CD1c-positive myeloid dendritic cell (primary cell): ENCODE measurements around the gene SF1.
"Not testable (repeated sequence)": the region's sequence is repeated elsewhere in the genome, so short reads cannot be mapped to it uniquely, and the experiment has no call there.

Experiments
- DNase-seq: peaks from one replicate; pipeline ENCODE4 v3.0.0-alpha.2; 2016; ENCODE audit errors: extremely low spot score

The SF1 gene, protein sequence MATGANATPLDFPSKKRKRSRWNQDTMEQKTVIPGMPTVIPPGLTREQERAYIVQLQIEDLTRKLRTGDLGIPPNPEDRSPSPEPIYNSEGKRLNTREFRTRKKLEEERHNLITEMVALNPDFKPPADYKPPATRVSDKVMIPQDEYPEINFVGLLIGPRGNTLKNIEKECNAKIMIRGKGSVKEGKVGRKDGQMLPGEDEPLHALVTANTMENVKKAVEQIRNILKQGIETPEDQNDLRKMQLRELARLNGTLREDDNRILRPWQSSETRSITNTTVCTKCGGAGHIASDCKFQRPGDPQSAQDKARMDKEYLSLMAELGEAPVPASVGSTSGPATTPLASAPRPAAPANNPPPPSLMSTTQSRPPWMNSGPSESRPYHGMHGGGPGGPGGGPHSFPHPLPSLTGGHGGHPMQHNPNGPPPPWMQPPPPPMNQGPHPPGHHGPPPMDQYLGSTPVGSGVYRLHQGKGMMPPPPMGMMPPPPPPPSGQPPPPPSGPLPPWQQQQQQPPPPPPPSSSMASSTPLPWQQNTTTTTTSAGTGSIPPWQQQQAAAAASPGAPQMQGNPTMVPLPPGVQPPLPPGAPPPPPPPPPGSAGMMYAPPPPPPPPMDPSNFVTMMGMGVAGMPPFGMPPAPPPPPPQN

DNA sequence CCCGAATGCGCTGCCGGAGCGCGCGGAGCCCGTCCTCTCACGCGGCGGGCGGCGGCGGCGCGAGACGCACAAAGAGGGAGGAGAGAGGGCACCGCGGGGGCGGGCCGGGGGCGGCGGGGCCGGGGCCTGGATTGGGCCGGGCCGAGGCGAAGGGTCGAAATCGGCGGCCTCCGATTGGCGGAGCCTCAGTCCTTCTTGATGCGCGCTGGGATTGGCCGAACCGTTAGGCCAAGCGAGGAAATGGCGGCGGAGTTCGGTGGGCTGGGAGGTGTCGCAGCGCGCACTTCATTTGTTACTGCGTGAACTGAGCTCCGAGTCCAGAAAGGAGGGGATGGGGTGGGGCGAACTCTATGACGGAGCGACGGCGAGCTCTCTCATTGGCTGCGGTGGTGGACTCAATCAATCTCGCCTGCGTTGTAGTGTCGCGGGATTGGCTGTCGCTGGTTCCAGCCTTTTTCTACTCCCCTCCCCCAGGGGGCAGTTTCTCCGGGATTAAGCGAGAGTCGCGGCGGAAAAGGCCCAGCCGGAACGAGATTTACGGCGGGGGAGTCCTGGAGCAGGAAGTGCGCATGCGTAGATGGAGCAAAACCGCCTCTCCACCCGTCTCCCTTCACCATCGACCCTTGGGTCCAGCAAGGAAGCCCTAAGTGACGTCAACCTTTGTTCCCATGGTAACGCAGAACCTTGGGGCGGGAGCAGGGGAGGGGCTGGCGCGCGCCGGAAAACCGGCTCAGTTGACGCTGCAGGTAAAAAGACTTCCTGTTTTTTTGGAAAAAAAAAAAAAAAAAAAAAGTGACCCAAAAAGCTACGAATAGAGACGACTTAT, at the start of gene SF1:
Gene SF1 (minus strand): TSS at position 70 of the 826 bp plus-strand sequence. CDS start 150 bp downstream, outside the sequence.
- peak; percentile 100 for DNase-seq

DNA sequence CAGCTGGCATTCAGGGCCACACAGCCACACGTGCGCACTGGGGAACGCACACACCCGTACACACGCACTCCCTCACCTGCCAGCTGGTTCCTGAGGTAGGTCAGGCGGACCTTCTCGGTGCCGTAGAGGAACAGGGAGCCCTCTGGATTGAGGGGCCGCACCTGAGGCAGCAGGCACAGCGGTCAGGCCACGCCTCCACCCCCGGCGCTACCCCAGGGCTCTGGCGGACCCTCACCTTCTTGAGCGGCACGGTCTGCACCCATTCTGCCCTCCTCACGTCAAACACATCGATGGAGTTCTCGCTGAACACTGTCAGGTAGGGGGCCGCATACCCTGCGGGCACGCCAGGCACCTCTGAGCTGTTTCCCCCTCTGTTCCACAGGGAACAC, 49.1 kb upstream of the SF1 start:
- no peak for DNase-seq

DNA sequence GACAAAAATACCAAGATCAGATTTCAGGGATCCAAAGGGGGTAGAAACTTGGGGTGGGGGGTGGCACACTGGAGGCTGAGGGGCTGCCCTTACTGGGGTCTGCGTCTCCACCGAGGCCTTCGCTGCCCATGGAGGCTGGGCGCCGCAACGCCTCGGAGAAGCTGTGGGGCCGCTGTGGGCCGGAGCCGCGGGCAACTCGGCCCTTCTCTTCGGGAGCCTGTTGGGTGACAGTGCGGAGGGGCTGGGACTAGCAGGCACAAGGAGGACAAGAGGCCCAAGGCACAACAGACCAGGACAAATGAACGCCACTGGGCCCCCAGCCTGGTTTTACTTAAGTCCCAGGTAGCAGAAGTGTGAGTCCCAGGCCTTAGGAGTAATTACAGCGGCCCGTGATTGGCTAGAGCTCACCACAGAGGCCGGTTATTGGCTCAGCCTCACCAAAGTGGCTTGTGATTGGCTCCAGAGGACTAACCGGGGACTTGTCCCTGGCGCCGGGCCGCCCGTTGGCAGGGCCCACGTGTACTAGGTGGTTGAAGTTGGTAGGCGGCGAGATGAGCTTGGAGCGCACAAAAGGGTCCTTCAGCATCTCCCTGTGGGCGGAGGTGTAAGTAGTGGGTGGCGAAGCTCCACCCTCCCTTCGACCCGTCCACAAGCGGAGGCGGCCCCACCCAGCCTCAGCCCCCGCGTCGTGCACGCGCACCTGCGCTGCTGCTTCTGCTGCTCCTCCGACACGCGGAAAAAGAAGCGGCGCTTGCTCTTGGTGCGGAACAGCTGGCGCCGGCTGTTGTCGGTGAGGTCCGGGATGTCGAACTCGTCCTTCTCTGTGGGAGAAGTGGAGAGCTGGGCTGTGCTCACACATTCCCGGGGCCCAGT, 48.5 kb upstream of the SF1 start:
- no peak for DNase-seq

DNA sequence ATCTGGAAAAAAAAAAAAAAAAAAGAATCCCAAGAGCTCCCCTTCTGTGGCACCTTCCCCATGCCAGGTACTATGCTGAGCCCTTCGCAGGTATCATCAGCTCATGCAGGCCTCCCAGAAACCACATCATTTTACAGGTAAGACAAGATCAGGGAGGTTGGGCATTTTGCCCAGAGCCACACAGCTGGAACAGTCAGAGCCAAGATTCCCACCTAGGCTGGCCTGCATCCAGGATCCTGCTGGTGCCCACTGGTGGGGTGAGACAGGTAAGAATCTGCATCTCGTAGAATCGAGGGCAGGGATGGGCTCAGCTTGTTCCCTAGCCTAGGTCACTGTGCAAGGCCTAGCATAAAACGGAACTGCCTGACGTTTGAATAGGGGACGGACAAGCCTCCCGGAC, 47.7 kb upstream of the SF1 start:
- no peak for DNase-seq

DNA sequence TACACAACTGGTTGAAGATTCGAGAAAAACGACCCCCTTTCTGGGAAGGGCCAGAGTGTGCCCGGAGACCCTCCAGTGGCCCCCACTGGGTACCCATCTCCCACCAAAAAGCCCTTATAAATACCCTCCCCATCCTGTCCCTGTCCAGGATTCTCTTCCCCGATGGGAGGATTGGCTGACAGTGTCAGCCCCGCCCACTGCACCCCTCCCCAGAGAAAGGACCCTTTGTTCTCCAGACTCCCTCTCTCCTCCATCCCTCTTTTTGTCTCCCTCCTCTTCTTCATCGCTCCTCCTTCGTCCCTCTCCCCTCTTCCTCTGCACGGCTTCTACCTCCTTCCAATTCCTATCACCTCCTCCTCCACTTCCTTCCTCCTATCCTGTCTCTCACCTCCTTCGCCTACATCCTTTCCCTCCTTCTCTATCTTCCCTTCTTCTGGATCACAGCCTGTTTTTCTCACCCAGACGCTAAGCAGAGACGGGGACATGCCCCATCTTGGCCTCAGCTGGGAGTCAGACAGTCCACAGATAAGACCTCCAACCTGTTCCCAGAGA, 45.3 kb upstream of the SF1 start:
- no peak for DNase-seq

DNA sequence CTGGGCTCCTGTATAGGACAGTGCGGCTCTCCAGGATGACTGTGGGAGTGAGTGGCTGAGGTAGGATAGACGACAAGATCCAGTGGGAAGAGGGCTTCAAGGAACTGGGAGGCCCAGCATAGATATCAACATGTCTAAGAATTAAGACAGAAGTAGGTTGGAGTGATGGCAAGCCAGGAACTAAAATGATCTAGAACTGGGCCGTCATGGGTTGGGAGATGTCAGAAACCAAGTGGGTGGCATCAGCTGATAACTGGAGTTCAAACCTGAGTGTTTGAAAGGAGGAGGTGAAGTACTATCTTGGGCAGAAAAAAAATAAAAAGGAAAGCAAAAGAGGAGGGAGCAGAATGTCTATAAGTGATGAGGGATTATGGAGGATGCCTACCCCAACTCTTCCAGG, 39.1 kb upstream of the SF1 start:
- no peak for DNase-seq

DNA sequence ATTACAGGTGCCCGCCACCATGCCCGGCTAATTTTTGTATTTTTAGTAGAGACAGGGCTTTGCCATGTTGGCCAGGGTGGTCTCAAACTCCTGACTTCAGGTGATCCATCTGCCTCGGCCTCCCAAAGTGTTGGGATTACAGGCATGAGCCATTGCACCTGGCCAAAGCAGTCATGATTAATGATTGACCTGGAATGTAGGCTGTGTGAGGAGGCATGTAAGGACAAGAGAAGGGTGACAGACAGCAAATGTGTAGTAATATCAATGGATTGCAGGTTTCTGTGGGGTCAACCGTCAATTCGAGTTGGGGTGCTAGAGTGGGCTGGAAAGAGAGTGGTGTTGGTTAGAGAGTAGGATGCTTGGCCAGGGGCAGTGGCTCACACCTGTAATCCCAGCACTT, 37.1 kb upstream of the SF1 start:
- DNase-seq = not testable (repeated sequence)

DNA sequence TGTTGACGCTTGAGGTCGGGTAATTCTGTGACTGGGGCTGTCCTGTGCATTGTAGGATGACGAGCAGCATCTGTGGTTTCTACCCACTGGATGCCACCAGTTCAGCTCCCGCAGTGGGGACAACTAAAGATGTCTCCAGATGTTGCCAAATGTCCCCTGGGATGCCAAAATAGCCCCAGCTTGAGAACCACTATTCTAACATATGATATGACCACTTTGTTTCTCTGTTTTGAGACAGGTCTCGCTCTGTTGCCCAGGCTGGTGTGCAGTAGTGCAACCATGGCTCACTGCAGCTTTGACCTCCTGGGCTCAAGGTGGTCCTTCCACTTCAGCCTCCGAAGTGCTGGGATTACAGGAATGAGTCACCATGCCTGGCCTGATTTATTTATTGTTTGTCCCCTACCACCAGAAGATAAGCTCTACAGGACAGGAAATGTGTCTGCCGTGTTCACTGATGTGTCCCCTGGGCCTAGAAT, 36.4 kb upstream of the SF1 start:
- DNase-seq = no peak

DNA sequence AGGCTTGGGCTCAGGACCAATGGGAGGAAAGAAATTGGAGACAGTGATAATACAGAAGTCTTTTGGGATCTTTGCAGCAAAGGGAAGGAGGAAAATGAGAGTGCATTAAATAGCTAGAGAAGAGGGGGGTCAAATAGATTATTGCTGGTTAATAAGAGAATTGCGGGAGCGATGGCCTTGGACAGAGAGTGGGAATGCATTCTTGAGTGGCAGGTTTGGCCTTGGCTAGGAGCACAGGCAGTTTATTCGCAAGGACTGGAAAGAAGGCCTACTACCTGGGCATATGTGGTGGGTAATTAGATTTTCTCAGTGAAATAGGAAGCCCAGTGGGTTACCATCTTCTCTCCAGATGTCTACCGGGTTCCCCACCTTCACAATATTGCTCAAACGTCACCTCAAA, 35.5 kb upstream of the SF1 start:
- DNase-seq = no peak

DNA sequence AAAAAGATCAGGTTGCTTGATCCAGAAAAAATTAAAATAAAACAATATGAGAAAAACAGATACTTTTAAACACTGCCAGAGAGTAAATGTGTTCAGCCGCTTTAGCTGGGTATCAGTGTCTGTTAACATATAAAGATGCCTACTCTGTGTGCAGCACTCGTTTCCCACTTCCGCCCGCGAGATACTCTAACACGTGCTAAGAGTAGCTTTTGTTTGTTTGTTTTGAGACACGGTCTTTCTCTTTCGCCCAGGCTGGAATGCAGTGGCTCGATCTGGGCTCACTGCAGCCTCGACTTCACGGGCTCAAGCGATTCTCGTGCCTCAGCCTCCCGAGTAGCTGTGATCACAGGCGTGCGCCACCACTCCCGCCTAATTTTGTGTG, 32.5 kb upstream of the SF1 start:
- DNase-seq = peak; percentile 30

DNA sequence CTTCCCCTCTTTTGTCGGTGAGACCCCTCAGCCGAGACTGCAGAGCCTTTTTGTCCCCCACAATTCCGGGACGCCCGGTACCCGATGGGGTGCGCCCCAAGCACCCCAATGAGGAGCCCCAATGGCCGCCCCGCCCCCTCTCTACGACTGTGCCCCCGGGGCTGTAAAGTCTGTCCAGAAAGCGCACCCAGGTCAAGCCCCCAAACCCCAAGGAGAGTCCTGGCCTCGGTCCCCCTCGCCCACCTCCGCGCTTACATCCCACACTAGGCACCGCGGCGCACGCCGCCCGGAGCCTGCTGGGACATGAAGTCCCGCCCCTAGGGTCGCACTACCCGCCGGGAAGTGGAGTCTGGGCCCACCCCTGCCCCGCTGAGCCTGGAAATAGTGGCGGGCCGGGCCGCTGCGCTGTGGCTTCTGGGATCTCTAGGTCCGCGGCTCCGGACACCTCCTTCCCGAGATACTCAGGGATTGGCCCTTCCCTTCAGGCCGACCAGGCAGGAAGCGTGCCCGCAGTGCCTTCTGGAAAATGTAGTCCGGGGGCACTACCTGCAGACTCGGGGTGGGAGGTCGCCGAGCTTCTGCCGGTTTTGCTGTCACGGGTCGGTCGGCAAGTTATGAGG, 32.0 kb upstream of the SF1 start, which contains the start of gene MEN1:
Gene MEN1 (minus strand): TSS at position 281 of the 620 bp plus-strand sequence. CDS start 442 bp downstream, outside the sequence.
- DNase-seq = peak; percentile 90

DNA sequence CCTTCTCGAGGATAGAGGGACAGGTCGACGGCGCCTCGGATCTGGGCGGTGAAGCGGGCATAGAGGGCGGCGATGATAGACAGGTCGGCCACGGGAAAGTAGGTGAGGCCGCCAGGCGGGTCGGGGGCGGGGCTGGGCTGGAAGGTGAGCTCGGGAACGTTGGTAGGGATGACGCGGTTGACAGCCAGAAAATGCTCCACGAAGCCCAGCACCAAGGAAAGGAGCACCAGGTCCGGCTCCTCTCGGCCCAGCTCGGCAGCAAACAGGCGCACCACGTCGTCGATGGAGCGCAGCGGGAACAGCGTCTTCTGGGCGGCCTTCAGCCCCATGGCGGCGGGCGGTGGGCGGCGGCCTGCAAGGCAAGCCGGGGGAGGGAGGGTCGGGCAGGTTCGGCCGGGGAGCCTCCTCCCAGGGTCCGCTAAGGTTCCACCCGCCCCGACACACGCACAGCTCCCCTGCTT, 31.5 kb upstream of the SF1 start:
- DNase-seq = peak; percentile 6

DNA sequence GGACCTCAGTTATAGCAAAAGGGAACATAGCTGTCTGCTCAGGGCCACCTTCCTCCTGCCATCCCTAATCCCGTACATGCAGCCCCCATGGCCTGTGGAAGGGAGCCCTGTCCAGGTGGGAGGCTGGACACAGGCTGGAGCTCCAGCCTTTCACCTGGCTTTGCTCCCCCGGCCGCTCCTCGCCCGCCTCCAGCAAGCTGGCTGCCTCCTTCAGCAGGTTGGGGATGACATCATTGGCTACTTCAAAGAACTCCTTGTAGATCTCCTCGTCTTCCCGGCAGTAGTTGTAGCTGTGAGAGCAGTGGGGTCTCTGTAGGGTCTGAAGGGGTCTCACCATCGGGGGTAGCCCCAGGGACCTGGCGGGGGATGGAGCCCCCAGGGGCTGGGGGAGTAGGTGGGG, 27.1 kb upstream of the SF1 start:
- no peak for DNase-seq

DNA sequence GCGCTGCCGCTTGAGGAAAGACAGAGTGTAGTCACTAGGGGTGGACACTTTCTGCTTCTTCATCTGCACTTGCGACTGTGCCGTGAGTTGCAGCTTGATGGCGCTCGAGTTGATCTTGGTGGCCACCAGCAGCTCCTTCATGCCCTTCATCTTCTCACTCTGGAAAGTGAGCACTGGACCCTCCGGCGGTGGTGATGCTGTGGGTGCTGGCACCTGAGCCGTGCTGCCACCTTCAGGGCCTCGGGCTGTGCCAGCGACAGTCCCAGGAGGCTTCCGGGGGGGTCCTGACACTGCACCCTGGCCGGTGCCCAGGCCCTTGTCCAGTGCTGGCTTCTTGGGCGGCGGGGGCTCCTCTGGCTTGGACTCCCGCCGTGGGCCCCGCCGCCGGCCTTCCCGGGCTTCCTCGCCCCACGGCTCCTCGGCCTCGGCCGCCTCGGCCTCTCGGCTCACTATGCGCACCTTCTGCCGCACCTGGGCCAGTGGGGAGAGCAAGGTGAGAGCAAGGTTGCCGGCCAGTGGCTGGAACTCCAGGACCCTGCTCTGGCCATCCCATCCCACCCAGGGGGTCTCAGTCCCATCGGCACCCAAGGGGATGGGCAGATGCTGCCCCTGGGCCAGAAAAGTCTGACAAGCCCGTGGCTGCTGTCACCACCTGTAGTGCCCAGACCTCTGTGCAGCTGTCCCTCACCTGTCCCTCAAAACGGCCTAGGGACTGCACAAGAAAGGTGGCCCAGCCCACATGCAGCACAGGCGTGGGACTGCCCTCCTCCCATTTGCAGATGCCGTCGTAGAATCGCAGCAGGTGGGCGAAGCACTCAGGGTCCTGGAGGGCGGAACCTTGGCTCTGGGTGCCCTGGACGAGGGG, 26.2 kb upstream of the SF1 start:
- no peak for DNase-seq

DNA sequence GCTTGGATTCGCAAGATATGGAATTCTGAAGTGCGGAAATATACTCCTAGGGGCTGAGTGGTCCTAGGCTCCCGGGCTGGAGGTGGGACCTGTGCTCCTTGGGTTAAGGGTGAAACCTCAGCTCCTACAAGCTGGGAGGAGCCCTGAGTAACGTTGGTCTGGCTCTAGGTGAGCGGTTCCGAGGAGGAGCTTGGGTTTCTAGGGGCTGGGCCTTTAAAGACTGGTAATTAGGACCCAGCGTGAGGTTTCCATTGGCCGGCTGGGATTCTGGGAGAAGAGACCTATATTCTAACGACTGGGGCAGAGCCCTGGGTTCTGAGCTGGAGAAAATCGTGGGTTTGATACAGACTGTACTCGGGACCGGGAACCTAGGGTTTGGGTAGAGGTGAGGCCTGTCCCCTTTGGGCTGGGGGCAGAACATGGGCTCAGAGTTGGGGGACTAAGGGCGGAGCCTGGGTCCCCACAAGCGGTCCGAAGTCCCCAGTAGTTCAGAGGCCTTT, 25.6 kb upstream of the SF1 start:
- DNase-seq = no peak

DNA sequence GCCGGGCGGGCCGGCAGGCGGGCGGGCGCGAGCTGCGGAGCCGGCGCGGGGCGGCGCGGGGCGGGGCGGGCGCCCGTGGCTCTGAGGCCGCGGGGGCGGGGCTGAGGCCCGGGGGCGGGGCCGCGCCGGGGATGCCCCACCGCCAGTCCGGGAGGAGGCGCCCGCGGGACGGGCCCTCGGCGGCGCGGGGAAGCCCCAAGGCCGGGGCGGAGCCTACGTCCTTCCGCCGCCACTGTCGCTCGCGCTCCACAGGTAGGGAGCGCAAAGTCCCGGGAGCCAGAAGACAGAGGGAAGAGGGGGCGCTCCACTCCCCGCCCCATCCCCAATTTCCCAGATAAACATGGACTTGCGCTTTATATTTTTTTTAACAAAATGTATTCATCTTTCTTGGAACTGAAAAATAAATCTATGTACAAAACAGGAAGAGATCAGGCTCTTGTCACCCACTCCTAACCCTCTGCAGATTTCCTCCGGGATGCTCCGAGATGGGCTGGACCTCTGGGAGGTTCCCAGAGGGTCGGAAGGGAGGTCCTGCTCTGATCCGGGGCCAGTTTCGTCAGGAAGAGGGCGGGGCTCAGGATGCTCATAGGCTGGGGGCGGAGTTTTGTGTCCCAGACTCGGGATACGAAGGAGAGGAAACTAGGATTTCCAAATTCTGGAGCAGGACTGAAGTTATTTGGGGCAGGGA, 25.0 kb upstream of the SF1 start, which contains the start of gene MAP4K2:
Gene MAP4K2 (minus strand): TSS at position 57 of the 688 bp plus-strand sequence. CDS start 65 bp downstream, outside the sequence.
- peak; percentile 94 for DNase-seq

DNA sequence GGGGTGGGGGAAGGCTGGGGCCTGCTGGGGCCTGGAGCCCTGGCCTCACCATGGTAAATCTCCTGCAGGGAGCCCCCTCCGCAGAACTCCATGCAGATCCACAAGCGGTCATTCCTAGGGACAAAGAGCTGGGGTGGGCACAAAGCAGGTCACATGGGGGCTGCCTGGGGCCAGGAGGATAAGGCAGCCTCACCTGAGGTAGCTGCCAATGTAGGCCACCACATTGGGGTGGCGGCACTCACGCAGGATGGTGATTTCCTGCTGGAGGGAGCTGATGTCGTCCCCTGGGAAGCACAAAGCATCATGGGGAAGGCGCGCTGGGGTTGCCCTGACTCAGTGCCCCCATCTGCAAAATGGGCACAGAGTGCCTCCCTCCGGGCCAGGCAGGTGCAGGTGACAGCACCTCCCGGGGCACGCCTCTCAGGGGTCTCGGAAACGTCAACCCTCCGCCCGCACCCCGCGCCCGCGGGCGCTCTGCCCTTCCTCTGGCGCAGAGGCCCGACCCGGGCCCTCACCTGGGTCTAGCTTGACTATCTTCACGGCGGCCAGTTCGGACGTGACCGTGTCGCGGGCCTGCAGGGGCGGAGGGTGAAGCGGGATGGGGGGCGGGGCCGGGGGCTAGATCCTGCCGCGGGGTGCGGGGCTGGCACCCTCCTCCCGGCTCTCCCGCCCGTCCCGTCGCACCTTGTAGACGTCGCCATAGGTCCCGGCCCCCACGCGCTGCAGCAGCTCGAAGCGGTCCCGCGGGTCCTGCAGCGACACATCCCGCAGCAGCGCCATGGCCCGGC, 24.2 kb upstream of the SF1 start:
- DNase-seq = no peak
